ENCODE measurements around the gene MAP1LC3B. TPM values are rescaled to one million over a fixed set of nuclear protein-coding genes. Genes with fewer than 3 reads are reported as not detected.

The MAP1LC3B gene
- total RNA-seq, 3 donors from 2014 or later, result 66.5 to 82.9 (median 67.3) TPM

GRCh38 chr16:87350031-87350430, 42.1 kb upstream of the MAP1LC3B start:
- Histone ChIP-seq H3K36me3 (ENCODE audit: low read depth) (no peaks in the 10 kb centered on the region), H3K9me3 (no peaks in the 10 kb centered on the region), H3K4me1 (ENCODE audit: low read depth) (peaks cover 6% of the 10 kb centered on the region), H3K4me3 (no peak overlapping the region)
- no peak for DNase-seq
- TF ChIP-seq CTCF (IDR thresholded peaks at IDR 0.05), result no peak
- no peak for ATAC-seq
- intact Hi-C loops (cut with DNase I, micrococcal nuclease), result no loop called here

GRCh38 chr16:87350681-87351319, 41.3 kb upstream of the MAP1LC3B start:
- H3K36me3 ChIP-seq (ENCODE audit: low read depth), result no peaks in the 10 kb centered on the region
- H3K4me1 ChIP-seq (ENCODE audit: low read depth), result peaks cover under 1% of the 10 kb centered on the region
- no peak for DNase-seq
- H3K9me3 ChIP-seq, result no peaks in the 10 kb centered on the region
- no peak overlapping the region for H3K4me3 ChIP-seq
- TF ChIP-seq CTCF (IDR thresholded peaks at IDR 0.05), result no peak
- intact Hi-C loops (cut with DNase I, micrococcal nuclease), result no loop called here
- ATAC-seq, result peak; percentile 9

- TF ChIP-seq CTCF (IDR thresholded peaks at IDR 0.05), result no peak
- Histone ChIP-seq H3K4me1 (ENCODE audit: low read depth) (no peaks in the 10 kb centered on the region), H3K36me3 (ENCODE audit: low read depth) (no peaks in the 10 kb centered on the region), H3K9me3 (no peaks in the 10 kb centered on the region), H3K4me3 (no peak overlapping the region)
- ATAC-seq (no peak), DNase-seq (peak in 1 of 3 donors; percentile 35)
- intact Hi-C loops (cut with DNase I, micrococcal nuclease), result no loop called here
These were observed 40.8 kb upstream of the MAP1LC3B start for GRCh38 chr16:87351320-87351698.

- no peaks in the 10 kb centered on the region for H3K4me1 ChIP-seq (ENCODE audit: low read depth)
- H3K4me3 ChIP-seq, result no peak overlapping the region
- TF ChIP-seq CTCF (IDR thresholded peaks at IDR 0.05), result no peak
- intact Hi-C loops (cut with DNase I, micrococcal nuclease), result no loop called here
- H3K36me3 ChIP-seq (ENCODE audit: low read depth), result no peaks in the 10 kb centered on the region
- DNase-seq, result no peak
- no peak for ATAC-seq
- no peaks in the 10 kb centered on the region for H3K9me3 ChIP-seq
These were observed 39.3 kb upstream of the MAP1LC3B start for GRCh38 chr16:87352818-87353217.

- H3K4me3 ChIP-seq, result no peak overlapping the region
- ATAC-seq, result no peak
- H3K9me3 ChIP-seq, result no peaks in the 10 kb centered on the region
- DNase-seq, result no peak
- intact Hi-C loops (cut with DNase I, micrococcal nuclease), result no loop called here
- no peaks in the 10 kb centered on the region for H3K4me1 ChIP-seq (ENCODE audit: low read depth)
- no peak for TF ChIP-seq CTCF (IDR thresholded peaks at IDR 0.05)
- H3K36me3 ChIP-seq (ENCODE audit: low read depth), result no peaks in the 10 kb centered on the region
These were observed 38.5 kb upstream of the MAP1LC3B start for GRCh38 chr16:87353613-87354012.

- TF ChIP-seq CTCF (IDR thresholded peaks at IDR 0.05), result no peak
- Histone ChIP-seq H3K4me1 (ENCODE audit: low read depth) (no peaks in the 10 kb centered on the region), H3K36me3 (ENCODE audit: low read depth) (no peaks in the 10 kb centered on the region), H3K9me3 (no peaks in the 10 kb centered on the region), H3K4me3 (no peak overlapping the region)
- intact Hi-C loops (cut with DNase I, micrococcal nuclease), result no loop called here
- no peak for ATAC-seq
- no peak for DNase-seq
These were observed 35.7 kb upstream of the MAP1LC3B start for GRCh38 chr16:87356491-87356853.
